GM18909 (cell line): ENCODE measurements around the gene ZXDA.

Experiments
- ATAC-seq: cut with Tn5 transposase; IDR thresholded peaks from one replicate; pipeline ENCODE4 v1.9.1; 2021; ENCODE audit warnings: mild to moderate bottlenecking; ENCODE audit not compliant: unreplicated experiment, poor library complexity

The ZXDA gene

DNA sequence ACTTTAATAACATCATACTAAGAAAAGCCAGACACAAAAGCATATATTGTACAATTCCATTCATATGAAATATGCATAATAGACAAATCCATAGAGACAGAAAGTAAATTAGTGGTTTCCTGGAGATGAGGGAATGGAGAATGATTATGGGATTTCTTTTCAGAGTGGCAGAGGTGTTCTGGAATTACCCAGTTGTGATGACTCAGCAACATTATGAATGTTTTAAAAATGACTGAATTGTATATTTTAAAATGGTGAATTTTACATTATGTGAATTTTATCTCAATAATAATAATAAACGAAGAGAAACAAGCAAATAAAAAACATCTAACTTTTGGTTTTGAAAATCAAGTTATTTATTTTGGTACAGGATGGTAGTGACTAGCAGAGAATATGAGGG lies 11.2 kb downstream of the ZXDA start:
- no peak for ATAC-seq

GRCh38 chrX:57871463-57871862 lies 38.8 kb downstream of the ZXDA start:
- no peak for ATAC-seq
